ENCODE measurements around the gene RNF5.

Gene RNF5

GRCh38 chr6:32151863-32152768, 26.1 kb upstream of the RNF5 start, which contains the start of gene PRRT1:
Gene PRRT1, minus strand, starts transcription at chr6:32151939. Its CDS starts 112 bp downstream, at chr6:32151827.
- DNase-seq (ENCODE audit: low spot score): no peak

DNA sequence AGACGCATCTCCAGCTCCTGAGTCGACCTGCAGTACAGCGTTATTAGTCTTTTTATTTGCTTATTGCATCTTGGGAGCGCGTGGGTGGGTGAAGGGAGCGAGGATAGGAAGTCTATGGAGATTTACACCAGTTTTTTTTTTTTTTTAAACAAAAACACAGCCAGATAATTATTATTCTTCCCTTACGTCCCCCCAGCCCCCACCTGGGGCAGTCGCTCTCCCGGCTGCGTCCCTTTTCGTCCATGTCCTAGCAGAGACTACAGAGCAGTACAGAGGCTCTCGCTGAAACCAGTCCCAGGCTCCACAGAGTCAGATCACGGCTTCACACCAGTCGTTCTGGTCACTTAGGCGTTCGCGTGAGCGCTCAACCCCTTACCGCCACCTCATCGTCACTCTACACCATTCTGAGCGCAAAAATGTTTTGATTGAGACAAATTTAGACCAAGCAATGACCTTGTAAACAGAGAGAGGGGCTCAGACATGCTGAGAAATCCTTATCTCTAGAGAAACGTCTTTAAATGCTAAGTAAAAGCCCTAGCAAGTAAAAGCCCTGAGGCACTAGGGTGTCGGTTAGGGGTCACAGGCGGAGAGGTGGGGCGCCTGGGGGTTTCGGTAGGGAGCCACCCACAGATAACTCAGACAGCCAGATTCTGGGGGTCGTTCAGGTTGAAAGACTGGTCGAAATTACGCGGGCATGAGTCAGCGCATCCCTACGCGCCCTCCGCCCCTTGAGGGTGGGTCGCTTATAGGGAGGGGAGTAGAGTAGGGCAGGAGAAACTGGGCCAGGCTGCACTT, 25.2 kb upstream of the RNF5 start:
- no peak for DNase-seq (ENCODE audit: low spot score)

DNA sequence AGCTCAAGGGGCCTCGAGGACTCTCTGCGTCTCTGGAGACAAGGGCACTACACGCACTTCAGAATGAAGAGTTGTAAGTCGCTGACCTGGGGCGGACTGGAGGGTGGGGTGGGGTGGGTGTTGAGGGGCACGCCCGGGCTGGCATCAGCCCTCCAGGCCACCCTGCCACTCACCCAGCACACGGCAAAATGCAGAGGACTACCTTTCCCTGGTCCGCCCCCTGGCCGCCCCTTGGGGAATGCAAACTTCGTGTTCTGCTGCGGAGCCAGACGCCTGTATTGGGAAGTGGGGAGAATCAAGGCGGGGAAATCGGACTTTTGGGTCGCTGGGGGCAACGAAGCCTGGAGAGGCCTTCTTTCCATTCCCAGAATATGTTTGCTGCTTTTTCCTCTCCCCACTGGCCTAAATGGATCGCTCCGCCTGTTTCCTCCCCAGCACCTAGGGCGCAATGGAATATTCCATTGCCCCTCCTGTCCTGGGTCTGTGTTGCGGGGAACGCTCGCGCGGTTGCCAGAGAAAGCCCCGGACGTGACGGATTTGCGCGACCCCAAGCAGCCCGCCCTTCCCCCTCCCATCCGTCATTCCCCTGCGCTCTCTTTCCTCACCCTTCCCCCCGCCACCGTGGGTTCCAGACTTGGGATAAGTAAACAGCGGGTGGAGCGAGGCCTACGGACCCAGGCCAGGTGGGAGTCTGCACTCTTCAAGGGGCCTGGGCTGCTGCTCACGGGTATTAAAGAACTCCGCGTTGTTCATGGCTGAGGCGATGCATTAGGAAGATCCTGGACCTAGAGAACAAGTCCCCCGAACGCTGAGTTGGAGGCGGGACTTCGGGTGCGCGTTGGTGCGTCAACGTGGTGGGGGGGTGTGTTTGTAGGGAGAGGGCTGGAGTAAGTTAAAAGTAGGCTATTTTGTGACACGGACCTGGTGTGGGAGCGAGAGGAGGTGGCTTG, 24.4 kb upstream of the RNF5 start, which contains the start of gene PPT2:
TSS of gene PPT2 (plus strand) at position 578 of the 950 bp plus-strand sequence. CDS start 454 bp downstream, outside the sequence.
- peak; percentile 86 for DNase-seq (ENCODE audit: low spot score)

GRCh38 chr6:32154514-32155161, 23.6 kb upstream of the RNF5 start:
- DNase-seq (ENCODE audit: low spot score): peak; percentile 29

DNA sequence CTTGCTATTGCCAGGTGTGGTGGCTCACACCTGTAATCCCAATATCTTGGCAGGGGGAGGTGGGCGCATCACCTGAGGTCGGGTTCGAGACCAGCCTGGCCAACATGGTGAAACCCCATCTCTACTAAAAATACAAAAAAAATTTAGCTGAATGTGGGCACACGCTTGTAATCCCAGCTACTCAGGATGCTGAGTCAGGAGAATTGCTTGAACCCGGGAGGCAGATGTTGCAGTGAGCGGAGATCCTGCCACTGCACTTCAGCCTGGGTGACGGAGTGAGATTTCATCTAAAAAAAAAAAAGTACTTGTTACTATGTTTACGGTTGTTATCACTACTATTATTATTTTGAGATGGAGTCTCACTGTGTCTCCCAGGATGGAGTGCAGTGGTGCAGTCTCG, 21.3 kb upstream of the RNF5 start:
- DNase-seq (ENCODE audit: low spot score): no peak

DNA sequence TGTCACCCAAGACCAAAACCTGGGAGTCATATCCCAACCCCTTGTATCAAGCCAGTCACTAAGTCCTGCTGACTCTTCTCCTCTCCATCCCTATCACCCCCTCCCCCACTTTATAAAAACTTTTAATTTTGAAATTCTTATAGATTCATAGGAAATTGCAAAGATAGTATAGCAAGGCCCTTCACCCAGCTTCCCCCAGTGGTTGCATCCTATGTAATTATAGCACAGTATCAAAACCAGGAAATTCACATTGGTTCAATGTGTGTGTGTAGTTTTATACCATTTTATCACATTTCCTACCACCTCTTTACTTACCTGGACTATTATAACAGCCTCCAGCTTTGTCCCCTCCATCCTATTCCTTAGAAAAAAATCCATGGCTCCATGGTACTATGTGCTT, 20.2 kb upstream of the RNF5 start:
- DNase-seq (ENCODE audit: low spot score): no peak

DNA sequence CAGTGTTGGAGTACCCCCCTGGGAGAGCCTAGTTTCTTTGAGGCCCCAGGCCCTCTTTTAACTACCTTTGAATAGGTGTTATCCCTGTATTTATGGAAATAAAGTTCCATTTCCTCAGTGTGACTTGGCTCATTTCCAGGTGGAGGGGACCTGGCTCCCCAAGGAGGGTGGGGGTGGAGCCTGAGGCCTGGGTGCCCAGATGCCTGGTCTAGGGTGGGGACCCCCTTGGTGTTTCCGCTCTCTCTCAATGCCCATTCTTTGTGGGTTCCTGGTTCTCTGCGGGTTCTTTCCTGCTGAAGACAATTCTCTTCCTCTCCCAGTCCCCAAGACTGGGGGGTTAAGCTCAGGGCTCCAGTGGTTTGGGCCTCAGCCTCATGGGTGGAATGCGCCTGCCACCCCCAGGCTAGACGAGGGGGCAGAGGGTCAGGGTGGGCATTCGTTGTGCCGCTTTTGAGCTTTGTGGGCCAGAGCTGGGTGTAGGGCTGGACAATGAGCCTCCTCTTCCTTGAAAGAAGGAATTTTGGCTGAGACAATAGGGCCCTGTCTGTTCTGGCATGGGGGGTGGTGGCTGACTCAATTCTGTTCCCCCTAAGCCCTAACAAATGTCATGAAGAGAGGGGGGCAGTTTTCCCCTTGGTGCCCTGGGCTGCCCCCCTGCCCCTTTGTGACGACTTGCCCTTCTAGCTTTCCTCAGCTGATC, 14.5 kb upstream of the RNF5 start:
- DNase-seq (ENCODE audit: low spot score): no peak

DNA sequence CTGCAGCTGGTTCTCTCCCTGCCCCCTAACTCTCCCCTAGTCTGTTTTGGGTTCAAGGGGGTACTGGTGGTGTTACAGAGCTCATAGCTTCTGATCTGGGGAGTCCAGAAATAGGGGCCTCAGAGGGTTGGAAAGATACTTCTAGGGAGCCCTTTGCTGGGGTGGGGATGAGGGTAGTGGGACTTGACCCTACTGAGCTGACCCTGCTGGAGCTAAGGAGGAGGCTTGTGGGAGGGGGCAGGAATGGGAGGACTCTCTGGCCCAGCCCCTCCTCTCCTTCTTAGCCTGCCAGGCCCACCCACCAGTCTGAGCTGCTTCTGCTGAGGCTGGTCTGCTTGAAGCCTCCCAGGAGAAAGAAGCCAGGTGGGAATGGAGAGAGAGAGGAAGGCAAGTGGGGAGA, 13.9 kb upstream of the RNF5 start, which contains the start of gene EGFL8:
TSS of gene EGFL8 (plus strand) at position 301 of the 400 bp plus-strand sequence. CDS start 1,571 bp downstream, outside the sequence.
- DNase-seq (ENCODE audit: low spot score): no peak

DNA sequence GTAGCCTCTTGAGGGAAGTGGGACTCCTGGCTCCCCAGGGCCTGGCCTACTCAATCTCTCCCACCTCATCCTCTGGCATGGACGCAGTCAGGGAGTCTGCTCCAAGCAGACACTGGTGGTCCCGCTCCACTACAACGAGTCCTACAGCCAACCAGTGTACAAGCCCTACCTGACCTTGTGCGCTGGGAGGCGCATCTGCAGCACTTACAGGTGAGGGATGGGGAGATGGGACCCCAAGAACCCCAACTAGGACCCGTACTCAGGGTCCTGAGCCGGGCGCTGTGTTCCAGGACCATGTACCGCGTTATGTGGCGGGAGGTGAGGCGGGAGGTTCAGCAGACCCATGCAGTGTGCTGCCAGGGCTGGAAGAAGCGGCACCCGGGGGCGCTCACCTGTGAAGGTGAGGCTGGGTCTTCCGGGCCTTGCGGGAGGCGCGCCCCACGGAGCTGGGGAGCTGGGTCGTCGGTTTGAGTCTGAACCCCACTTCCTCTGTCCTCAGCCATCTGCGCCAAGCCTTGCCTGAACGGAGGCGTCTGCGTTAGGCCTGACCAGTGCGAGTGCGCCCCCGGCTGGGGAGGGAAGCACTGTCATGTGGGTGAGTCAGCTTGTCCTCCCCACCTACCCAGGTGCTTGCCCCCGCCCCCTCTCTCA, 11.7 kb upstream of the RNF5 start:
- no peak for DNase-seq (ENCODE audit: low spot score)

DNA sequence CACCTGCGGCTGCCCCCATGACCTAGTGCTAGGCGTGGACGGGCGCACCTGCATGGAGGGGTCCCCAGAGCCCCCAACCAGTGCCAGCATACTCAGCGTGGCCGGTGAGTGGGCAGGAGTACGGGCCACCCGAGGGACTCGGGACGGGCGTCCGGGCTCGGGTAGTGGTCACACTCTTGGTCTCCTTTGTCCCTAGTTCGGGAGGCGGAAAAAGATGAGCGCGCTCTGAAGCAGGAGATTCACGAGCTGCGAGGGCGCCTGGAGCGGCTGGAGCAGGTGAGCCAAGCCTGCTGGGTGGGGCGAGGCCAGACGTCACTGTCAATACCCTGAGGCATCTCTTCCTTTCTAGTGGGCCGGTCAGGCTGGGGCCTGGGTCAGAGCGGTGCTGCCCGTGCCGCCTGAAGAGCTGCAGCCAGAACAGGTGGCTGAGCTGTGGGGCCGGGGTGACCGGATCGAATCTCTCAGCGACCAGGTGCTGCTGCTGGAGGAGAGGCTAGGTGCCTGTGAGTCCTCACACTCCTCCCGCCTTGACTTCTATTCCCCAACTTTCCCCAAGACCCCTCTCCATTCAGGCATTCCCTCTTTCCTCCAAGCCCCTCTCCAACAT, 10.9 kb upstream of the RNF5 start:
- no peak for DNase-seq (ENCODE audit: low spot score)

GRCh38 chr6:32167761-32168262, 10.4 kb upstream of the RNF5 start:
- DNase-seq (ENCODE audit: low spot score): no peak

DNA sequence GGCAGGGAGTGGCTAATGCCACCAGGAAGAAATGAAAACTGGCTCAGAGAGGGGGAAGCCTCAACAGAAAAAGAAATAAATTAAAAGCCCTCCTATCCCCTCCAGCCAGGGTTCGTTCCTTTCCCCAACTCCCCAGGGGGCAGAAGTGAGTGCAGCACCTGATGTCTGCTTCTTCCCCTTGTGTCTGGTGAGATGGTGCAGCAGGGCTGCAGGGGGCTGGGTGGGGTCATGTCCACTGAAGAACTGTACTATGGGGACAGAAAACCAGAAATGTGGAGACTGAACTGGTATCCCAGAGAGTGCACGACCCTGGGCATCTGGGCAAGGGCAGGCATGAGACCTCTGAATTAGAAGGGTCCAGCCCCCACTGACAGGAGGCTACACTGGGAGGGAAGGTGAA, 9.9 kb upstream of the RNF5 start:
- no peak for DNase-seq (ENCODE audit: low spot score)

- no peak for DNase-seq (ENCODE audit: low spot score)
These were observed 9.2 kb upstream of the RNF5 start for GRCh38 chr6:32168807-32169591.

GRCh38 chr6:32170294-32170693, 7.9 kb upstream of the RNF5 start:
- DNase-seq (ENCODE audit: low spot score): no peak

- no peak for DNase-seq (ENCODE audit: low spot score)
These were observed 7.0 kb upstream of the RNF5 start for GRCh38 chr6:32171234-32171633.

- DNase-seq (ENCODE audit: low spot score): no peak
These were observed 5.0 kb upstream of the RNF5 start for GRCh38 chr6:32173051-32173727.

DNA sequence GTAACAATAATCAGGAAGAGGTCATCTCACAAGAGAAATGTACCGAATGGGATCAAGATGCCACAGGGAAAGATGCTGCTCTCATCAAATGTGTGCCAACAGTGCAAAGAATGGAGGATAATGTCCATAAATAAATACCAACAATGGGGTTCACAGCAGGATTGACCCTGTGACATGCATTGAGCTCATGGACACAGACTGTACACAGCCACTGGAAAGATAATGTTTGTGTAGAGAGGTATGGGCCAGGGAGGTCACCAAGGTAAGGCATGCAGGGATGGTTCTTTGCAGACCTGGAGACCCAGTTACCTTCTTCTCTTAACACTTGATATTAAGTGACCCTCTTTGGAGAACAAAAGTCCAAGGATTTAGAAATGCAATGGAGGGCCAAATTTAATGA, 3.8 kb upstream of the RNF5 start:
- no peak for DNase-seq (ENCODE audit: low spot score)

- no peak for DNase-seq (ENCODE audit: low spot score)
These were observed 2.9 kb upstream of the RNF5 start for GRCh38 chr6:32175322-32175710.
